Urothelium cell line (cell line): Measurements from ENCODE around the gene BAZ1B.
"Not testable (repeated sequence)": the region's sequence is repeated elsewhere in the genome, so short reads cannot be mapped to it uniquely, and the experiment has no call there.

Experiments
- DNase-seq: peaks from one replicate; pipeline ENCODE4 v3.0.0; 2011; ENCODE audit warnings: low spot score, mixed read lengths
- FAIRE-seq: peaks from 2 replicates; lab custom pipeline; 2011; peaks lifted over from hg19 to GRCh38; lab: Jason Lieb, UNC

The BAZ1B gene

GRCh38 chr7:73448609-73449008 lies 73.5 kb downstream of the BAZ1B start:
- FAIRE-seq (no peak), DNase-seq (no peak)

- DNase-seq (no peak), FAIRE-seq (no peak)
These were observed 74.9 kb downstream of the BAZ1B start for GRCh38 chr7:73447121-73447733.

GRCh38 chr7:73446682-73447081 lies 75.4 kb downstream of the BAZ1B start:
- FAIRE-seq (no peak), DNase-seq (no peak)

- DNase-seq (no peak), FAIRE-seq (no peak)
These were observed 78.4 kb downstream of the BAZ1B start for GRCh38 chr7:73443548-73444255.

GRCh38 chr7:73442903-73443500 lies 79.1 kb downstream of the BAZ1B start:
- DNase-seq (no peak), FAIRE-seq (no peak)

- FAIRE-seq (no peak), DNase-seq (no peak)
These were observed 79.7 kb downstream of the BAZ1B start for GRCh38 chr7:73442222-73442902.

GRCh38 chr7:73439410-73439704 lies 82.7 kb downstream of the BAZ1B start:
- FAIRE-seq (no peak), DNase-seq (no peak)

GRCh38 chr7:73438547-73439409 lies 83.3 kb downstream of the BAZ1B start:
- no peak for DNase-seq
- FAIRE-seq, result no peak

GRCh38 chr7:73437621-73438416 lies 84.3 kb downstream of the BAZ1B start:
- DNase-seq (no peak), FAIRE-seq (no peak)

- no peak for DNase-seq
- no peak for FAIRE-seq
These were observed 85.0 kb downstream of the BAZ1B start for GRCh38 chr7:73437091-73437490.

- FAIRE-seq (no peak), DNase-seq (peak; percentile 39)
These were observed 85.8 kb downstream of the BAZ1B start for GRCh38 chr7:73436031-73436929.

GRCh38 chr7:73435471-73436009 lies 86.6 kb downstream of the BAZ1B start:
- DNase-seq (no peak), FAIRE-seq (no peak)

- no peak for FAIRE-seq
- no peak for DNase-seq
These were observed 87.4 kb downstream of the BAZ1B start for GRCh38 chr7:73434701-73435069.

- FAIRE-seq, result no peak
- DNase-seq, result no peak
These were observed 88.0 kb downstream of the BAZ1B start for GRCh38 chr7:73433924-73434700.

- no peak for DNase-seq
- FAIRE-seq, result no peak
These were observed 89.4 kb downstream of the BAZ1B start for GRCh38 chr7:73432676-73433075.

- DNase-seq, result no peak
- peak; percentile 37 for FAIRE-seq
These were observed 90.9 kb downstream of the BAZ1B start for GRCh38 chr7:73431041-73431835.

GRCh38 chr7:73430540-73430939 lies 91.6 kb downstream of the BAZ1B start:
- DNase-seq, FAIRE-seq: not testable (repeated sequence)
